Common myeloid progenitor, CD34-positive (primary cell): ENCODE data around the gene CIT.

Experiments used
- CTCF ChIA-PET: fragments of 350-600 bp; sonication (Branson Sonifier 250); formaldehyde crosslinking; loops from one replicate; lab custom pipeline; 2021; ENCODE audit warnings: antibody characterized with exemption; lab: Charles Lee
- POLR2A ChIA-PET: fragments of 350-600 bp; sonication (Branson Sonifier 250); formaldehyde crosslinking; loops from one replicate; lab custom pipeline; 2021; ENCODE audit warnings: antibody characterized with exemption; lab: Charles Lee
- DNase-seq, 3 donors: peaks; one replicate each; pipeline versions ENCODE4 v3.0.0 to v3.0.0-alpha.2; 2013
- H3K27ac ChIP-seq, 2 experiments: 1 replicate in 1 of 2; 2 replicates in 1 of 2; pipeline ENCODE4 v1.7.0; 2013; ENCODE audit warnings: inconsistent platforms in 2 of 2, low read length in 2 of 2, mild to moderate bottlenecking in 2 of 2, low read depth in 1 of 2, moderate library complexity in 1 of 2; ENCODE audit not compliant: severe bottlenecking in 2 of 2, insufficient read depth in 1 of 2, poor library complexity in 1 of 2
- H3K27me3 ChIP-seq, 5 experiments: replicated peaks in 2 of 5; 1 replicate in 3 of 5; 2 replicates in 2 of 5; pipeline versions ENCODE4 v1.6.1 to v1.7.0; 2013; ENCODE audit warnings: low read length in 4 of 5, mild to moderate bottlenecking in 2 of 5, moderate library complexity in 2 of 5, inconsistent platforms in 1 of 5; ENCODE audit not compliant: insufficient read depth in 5 of 5, control insufficient read depth in 4 of 5
- H3K36me3 ChIP-seq, 4 experiments: 1 replicate in 2 of 4; 2 replicates in 2 of 4; pipeline versions ENCODE4 v1.6.1 to v1.7.0; 2013; ENCODE audit warnings: low read length in 3 of 4, control low read depth in 1 of 4, mild to moderate bottlenecking in 1 of 4; ENCODE audit not compliant: control insufficient read depth in 4 of 4, insufficient read depth in 4 of 4
- H3K4me1 ChIP-seq, 4 experiments: 1 replicate in 3 of 4; 2 replicates in 1 of 4; pipeline versions ENCODE4 v1.6.1 to v1.7.1; 2013; ENCODE audit warnings: low read length in 3 of 4, mild to moderate bottlenecking in 3 of 4, control low read depth in 1 of 4, inconsistent platforms in 1 of 4, moderate library complexity in 1 of 4; ENCODE audit not compliant: control insufficient read depth in 4 of 4, insufficient read depth in 4 of 4; ENCODE audit errors: control extremely low read depth in 1 of 4
- H3K4me3 ChIP-seq, 7 experiments: 1 replicate in 4 of 7; 2 replicates in 3 of 7; pipeline versions ENCODE4 v1.5.1 to v1.7.0; 2013; ENCODE audit warnings: mild to moderate bottlenecking in 7 of 7, low read length in 6 of 7, moderate library complexity in 6 of 7, inconsistent platforms in 2 of 7, low read depth in 2 of 7, control low read depth in 1 of 7; ENCODE audit not compliant: insufficient read depth in 4 of 7, control insufficient read depth in 1 of 7; ENCODE audit errors: extremely low read depth in 1 of 7
- H3K9me3 ChIP-seq, 5 experiments: 1 replicate in 4 of 5; 2 replicates in 1 of 5; pipeline versions ENCODE4 v1.6.1 to v1.7.1; 2013; ENCODE audit warnings: low read length in 4 of 5, mild to moderate bottlenecking in 2 of 5, inconsistent platforms in 1 of 5, low read depth in 1 of 5, moderate library complexity in 1 of 5; ENCODE audit not compliant: control insufficient read depth in 4 of 5, insufficient read depth in 2 of 5; ENCODE audit errors: control extremely low read depth in 1 of 5
- WGBS: methylation state at CpG from one replicate; pipeline ENCODE4 v1.1.5; 2013; ENCODE audit not compliant: insufficient coverage; 5-methylcytosine and 5-hydroxymethylcytosine counted together

The CIT gene

GRCh38 chr12:119715268-119715620 lies 161.9 kb downstream of the CIT start:
- no peak for DNase-seq
- no peak overlapping the region for H3K4me3 ChIP-seq
- no peaks in the 10 kb centered on the region for H3K4me1 ChIP-seq
- no peak overlapping the region for H3K27ac ChIP-seq
- H3K36me3 ChIP-seq = peaks cover 18 to 77% (median 53%) of the 10 kb centered on the region in 4 experiments
- peaks cover 0 to 6% (median 0%) of the 10 kb centered on the region in 5 experiments for H3K9me3 ChIP-seq
- CTCF ChIA-PET = no interaction called here
- H3K27me3 ChIP-seq = no peaks in the 10 kb centered on the region
- POLR2A ChIA-PET = no interaction called here
- 96% methylated on average over 2 of the region's 3 CpGs for WGBS

- Histone ChIP-seq H3K9me3 (peaks cover 0 to 6% (median 0%) of the 10 kb centered on the region in 5 experiments), H3K27ac (no peak overlapping the region), H3K4me1 (no peaks in the 10 kb centered on the region), H3K36me3 (peaks cover 18 to 79% (median 53%) of the 10 kb centered on the region in 4 experiments), H3K4me3 (no peak overlapping the region), H3K27me3 (no peaks in the 10 kb centered on the region)
- ChIA-PET POLR2A (no interaction called here), CTCF (no interaction called here)
- DNase-seq = no peak
- no CpG with 5 or more reads among the region's 4 CpGs for WGBS
These were observed 162.4 kb downstream of the CIT start for GRCh38 chr12:119714614-119715267.

GRCh38 chr12:119713551-119714031 lies 163.5 kb downstream of the CIT start:
- ChIA-PET POLR2A (no interaction called here), CTCF (no interaction called here)

GRCh38 chr12:119712721-119713120 lies 164.4 kb downstream of the CIT start:
- H3K27me3 ChIP-seq = no peaks in the 10 kb centered on the region
- no peak for DNase-seq
- no peaks in the 10 kb centered on the region for H3K4me1 ChIP-seq
- POLR2A ChIA-PET = no interaction called here
- peaks cover 18 to 77% (median 56%) of the 10 kb centered on the region in 4 experiments for H3K36me3 ChIP-seq
- CTCF ChIA-PET = no interaction called here
- peaks cover 0 to 6% (median 0%) of the 10 kb centered on the region in 5 experiments for H3K9me3 ChIP-seq
- WGBS = over 99% methylated on average over 10 of the region's 11 CpGs
- no peak overlapping the region for H3K27ac ChIP-seq
- no peak overlapping the region for H3K4me3 ChIP-seq

More at GRCh38 chr12:119713551-119714031, 163.5 kb downstream of the CIT start:
- H3K4me1 ChIP-seq = no peaks in the 10 kb centered on the region
- peaks cover 18 to 79% (median 56%) of the 10 kb centered on the region in 4 experiments for H3K36me3 ChIP-seq
- H3K27me3 ChIP-seq = no peaks in the 10 kb centered on the region
- DNase-seq = no peak
- peaks cover 0 to 6% (median 0%) of the 10 kb centered on the region in 5 experiments for H3K9me3 ChIP-seq
- no peak overlapping the region for H3K4me3 ChIP-seq
- no peak overlapping the region for H3K27ac ChIP-seq
- 100% methylated on average over 8 of the region's 8 CpGs for WGBS

GRCh38 chr12:119711693-119712092 lies 165.4 kb downstream of the CIT start:
- Histone ChIP-seq H3K27me3 (no peaks in the 10 kb centered on the region), H3K9me3 (peaks cover 0 to 6% (median 0%) of the 10 kb centered on the region in 5 experiments), H3K36me3 (peaks cover 18 to 76% (median 58%) of the 10 kb centered on the region in 4 experiments), H3K4me3 (no peak overlapping the region), H3K4me1 (no peaks in the 10 kb centered on the region), H3K27ac (no peak overlapping the region)
- ChIA-PET CTCF (no interaction called here), POLR2A (no interaction called here)
- 100% methylated on average over 4 of the region's 4 CpGs for WGBS
- no peak for DNase-seq

GRCh38 chr12:119710965-119711551 lies 166.1 kb downstream of the CIT start:
- Histone ChIP-seq H3K9me3 (peaks cover 0 to 6% (median 0%) of the 10 kb centered on the region in 5 experiments), H3K4me3 (no peak overlapping the region), H3K4me1 (no peaks in the 10 kb centered on the region), H3K36me3 (peaks cover 15 to 74% (median 57%) of the 10 kb centered on the region in 4 experiments), H3K27me3 (no peaks in the 10 kb centered on the region), H3K27ac (no peak overlapping the region)
- DNase-seq = no peak
- ChIA-PET CTCF (no interaction called here), POLR2A (no interaction called here)
- 96% methylated on average over 14 of the region's 15 CpGs for whole genome bisulfite sequencing

- Histone ChIP-seq H3K4me3 (no peak overlapping the region), H3K36me3 (peaks cover 13 to 71% (median 56%) of the 10 kb centered on the region in 4 experiments), H3K9me3 (peaks cover 0 to 6% (median 0%) of the 10 kb centered on the region in 5 experiments), H3K27ac (no peak overlapping the region), H3K4me1 (no peaks in the 10 kb centered on the region), H3K27me3 (no peaks in the 10 kb centered on the region)
- ChIA-PET POLR2A (no interaction called here), CTCF (no interaction called here)
- WGBS = 99% methylated on average over 10 of the region's 11 CpGs
- no peak for DNase-seq
These were observed 166.7 kb downstream of the CIT start for GRCh38 chr12:119710374-119710964.
